Measurements from ENCODE around the gene TTYH2. TPM values are rescaled to one million over a fixed set of nuclear protein-coding genes. Genes with fewer than 3 reads are reported as not detected.

The TTYH2 gene
- total RNA-seq, 4 donors from 2014 or later: 0.51 to 34.8 (median 10.3) TPM

GRCh38 chr17:74290340-74290739 is 77.0 kb downstream of the TTYH2 start:
- intact Hi-C loops (cut with DNase I; ENCODE audit: low total_unique reads): no loop called here
- no peaks in the 10 kb centered on the region for H3K9me3 ChIP-seq
- no peaks in the 10 kb centered on the region for H3K4me1 ChIP-seq
- TF ChIP-seq POLR2A (IDR thresholded peaks at IDR 0.05) (no peak), CTCF (IDR thresholded peaks at IDR 0.05) (no peak)
- no peaks in the 10 kb centered on the region for H3K27me3 ChIP-seq
- no peak overlapping the region for H3K27ac ChIP-seq
- no peak for DNase-seq
- no peak overlapping the region for H3K4me3 ChIP-seq
- H3K36me3 ChIP-seq: no peaks in the 10 kb centered on the region

GRCh38 chr17:74292495-74292894 is 79.1 kb downstream of the TTYH2 start:
- intact Hi-C loops (cut with DNase I; ENCODE audit: low total_unique reads): no loop called here
- TF ChIP-seq POLR2A (IDR thresholded peaks at IDR 0.05): no peak
- no peak for TF ChIP-seq CTCF (IDR thresholded peaks at IDR 0.05)

GRCh38 chr17:74295625-74296547 is 82.5 kb downstream of the TTYH2 start:
- no peak overlapping the region for H3K4me3 ChIP-seq
- TF ChIP-seq POLR2A (IDR thresholded peaks at IDR 0.05): no peak
- no peak for TF ChIP-seq CTCF (IDR thresholded peaks at IDR 0.05)
- H3K27ac ChIP-seq: no peak overlapping the region
- no peaks in the 10 kb centered on the region for H3K9me3 ChIP-seq
- no peaks in the 10 kb centered on the region for H3K27me3 ChIP-seq
- no peaks in the 10 kb centered on the region for H3K36me3 ChIP-seq
- H3K4me1 ChIP-seq: no peaks in the 10 kb centered on the region
- no peak for DNase-seq
- intact Hi-C loops (cut with DNase I; ENCODE audit: low total_unique reads): no loop called here

More at GRCh38 chr17:74292495-74292894, 79.1 kb downstream of the TTYH2 start:
- Histone ChIP-seq H3K36me3 (no peaks in the 10 kb centered on the region), H3K27me3 (no peaks in the 10 kb centered on the region), H3K4me3 (no peak overlapping the region), H3K27ac (no peak overlapping the region), H3K4me1 (no peaks in the 10 kb centered on the region), H3K9me3 (no peaks in the 10 kb centered on the region)
- no peak for DNase-seq

GRCh38 chr17:74296548-74296936 is 83.2 kb downstream of the TTYH2 start:
- intact Hi-C loops (cut with DNase I; ENCODE audit: low total_unique reads): no loop called here

More at GRCh38 chr17:74296548-74296936, 83.2 kb downstream of the TTYH2 start:
- peak; percentile 30 to 54 for DNase-seq
- H3K4me3 ChIP-seq: no peak overlapping the region
- no peaks in the 10 kb centered on the region for H3K4me1 ChIP-seq
- H3K9me3 ChIP-seq: no peaks in the 10 kb centered on the region
- TF ChIP-seq POLR2A (IDR thresholded peaks at IDR 0.05) (no peak), CTCF (IDR thresholded peaks at IDR 0.05) (peak; percentile 23 to 51 (median 29))
- H3K27ac ChIP-seq: no peak overlapping the region
- H3K27me3 ChIP-seq: no peaks in the 10 kb centered on the region
- no peaks in the 10 kb centered on the region for H3K36me3 ChIP-seq

Measured in uterus (tissue), 4 donors.